ENCODE data around the gene CTLA4.

The CTLA4 gene

DNA sequence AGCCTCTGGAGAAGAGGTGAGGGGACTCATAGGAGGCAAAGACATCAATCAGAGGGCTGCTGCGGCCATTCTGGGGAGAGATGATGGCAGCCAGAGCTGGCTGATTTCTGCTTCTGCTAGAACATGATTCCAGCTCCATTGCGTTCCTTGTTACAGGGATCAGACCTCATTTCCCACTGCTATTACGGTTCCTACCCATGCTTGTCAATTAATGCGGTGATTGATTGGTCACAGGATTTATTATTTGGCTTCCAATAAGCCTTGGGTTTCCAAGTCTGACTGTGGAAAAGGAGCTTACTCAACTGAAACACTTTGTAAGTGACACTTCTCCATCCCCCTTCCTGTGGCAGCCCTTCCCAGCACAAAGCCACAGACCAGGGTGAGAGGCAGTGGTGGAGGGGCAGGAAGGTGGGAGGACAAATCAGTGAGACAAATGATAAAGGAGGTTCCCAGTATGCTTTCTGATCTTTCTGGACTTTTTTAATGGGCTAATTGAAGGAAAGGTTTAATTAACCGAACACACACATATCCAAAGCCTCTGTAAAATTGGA lies 26.8 kb upstream of the CTLA4 start:
- in situ Hi-C loops (cut with MboI; ENCODE audit: low sequenced_read_pairs, unreplicated experiment), result no loop called here
- DNase-seq (ENCODE audit: low spot score), result no peak

GRCh38 chr2:203841654-203842053 lies 25.9 kb upstream of the CTLA4 start:
- TF ChIP-seq, protein P1, sequence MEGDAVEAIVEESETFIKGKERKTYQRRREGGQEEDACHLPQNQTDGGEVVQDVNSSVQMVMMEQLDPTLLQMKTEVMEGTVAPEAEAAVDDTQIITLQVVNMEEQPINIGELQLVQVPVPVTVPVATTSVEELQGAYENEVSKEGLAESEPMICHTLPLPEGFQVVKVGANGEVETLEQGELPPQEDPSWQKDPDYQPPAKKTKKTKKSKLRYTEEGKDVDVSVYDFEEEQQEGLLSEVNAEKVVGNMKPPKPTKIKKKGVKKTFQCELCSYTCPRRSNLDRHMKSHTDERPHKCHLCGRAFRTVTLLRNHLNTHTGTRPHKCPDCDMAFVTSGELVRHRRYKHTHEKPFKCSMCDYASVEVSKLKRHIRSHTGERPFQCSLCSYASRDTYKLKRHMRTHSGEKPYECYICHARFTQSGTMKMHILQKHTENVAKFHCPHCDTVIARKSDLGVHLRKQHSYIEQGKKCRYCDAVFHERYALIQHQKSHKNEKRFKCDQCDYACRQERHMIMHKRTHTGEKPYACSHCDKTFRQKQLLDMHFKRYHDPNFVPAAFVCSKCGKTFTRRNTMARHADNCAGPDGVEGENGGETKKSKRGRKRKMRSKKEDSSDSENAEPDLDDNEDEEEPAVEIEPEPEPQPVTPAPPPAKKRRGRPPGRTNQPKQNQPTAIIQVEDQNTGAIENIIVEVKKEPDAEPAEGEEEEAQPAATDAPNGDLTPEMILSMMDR (IDR thresholded peaks at IDR 0.05; ENCODE audit: borderline replicate concordance, control extremely low read depth, extremely low read depth, insufficient read depth, missing control alignments), result no peak
- no peak for DNase-seq (ENCODE audit: low spot score)
- in situ Hi-C loops (cut with MboI; ENCODE audit: low sequenced_read_pairs, unreplicated experiment), result no loop called here

More for the DNA sequence above, 26.8 kb upstream of the CTLA4 start:
- TF ChIP-seq, protein P1 (IDR thresholded peaks at IDR 0.05; ENCODE audit: borderline replicate concordance, control extremely low read depth, extremely low read depth, insufficient read depth, missing control alignments), result no peak

DNA sequence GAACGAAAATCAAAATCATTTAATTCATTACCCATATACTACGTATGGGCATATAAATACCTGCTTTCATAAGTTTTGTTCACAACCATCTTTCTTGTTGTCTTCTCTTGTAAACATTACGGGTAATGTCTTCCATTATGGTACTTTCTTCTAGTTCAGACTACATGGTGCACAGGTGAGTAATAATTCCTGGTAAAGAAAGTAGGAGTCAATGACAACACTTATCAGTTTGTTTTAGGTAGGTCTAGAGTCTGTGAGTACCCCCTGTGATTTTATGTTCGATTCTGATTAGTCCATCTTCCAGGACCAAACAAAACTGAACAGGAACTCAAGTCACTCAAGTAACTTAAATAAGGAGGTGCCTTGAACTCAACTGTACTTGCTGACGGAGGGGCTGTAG lies 25.2 kb upstream of the CTLA4 start:
- no peak for DNase-seq (ENCODE audit: low spot score)
- in situ Hi-C loops (cut with MboI; ENCODE audit: low sequenced_read_pairs, unreplicated experiment), result no loop called here
- TF ChIP-seq, protein P1 (IDR thresholded peaks at IDR 0.05; ENCODE audit: borderline replicate concordance, control extremely low read depth, extremely low read depth, insufficient read depth, missing control alignments), result no peak

- in situ Hi-C loops (cut with MboI; ENCODE audit: low sequenced_read_pairs, unreplicated experiment), result no loop called here
- DNase-seq (ENCODE audit: low spot score), result no peak
- TF ChIP-seq, protein P1 (IDR thresholded peaks at IDR 0.05; ENCODE audit: borderline replicate concordance, control extremely low read depth, extremely low read depth, insufficient read depth, missing control alignments), result no peak
These were observed 21.0 kb upstream of the CTLA4 start for GRCh38 chr2:203846490-203847105.

DNA sequence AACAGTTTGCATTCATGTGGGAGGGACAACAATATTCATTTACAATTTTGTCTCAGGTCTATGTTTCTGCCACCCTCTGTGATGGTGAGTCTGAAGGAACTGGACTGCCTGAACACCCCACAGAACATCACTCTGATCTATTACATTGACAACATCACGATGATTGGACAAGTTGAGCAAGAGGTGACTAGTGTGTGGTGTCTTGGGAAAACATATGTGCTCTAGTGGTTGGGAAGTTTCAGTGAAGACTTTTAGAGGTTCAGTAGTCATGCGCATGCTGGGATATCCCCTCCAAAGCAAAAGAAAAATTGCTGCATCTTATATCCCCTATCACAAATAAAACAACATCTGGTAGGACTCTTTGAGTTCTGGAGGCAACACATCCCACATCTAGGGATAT lies 18.6 kb upstream of the CTLA4 start:
- TF ChIP-seq, protein P1 (IDR thresholded peaks at IDR 0.05; ENCODE audit: borderline replicate concordance, control extremely low read depth, extremely low read depth, insufficient read depth, missing control alignments), result no peak
- DNase-seq (ENCODE audit: low spot score), result no peak
- in situ Hi-C loops (cut with MboI; ENCODE audit: low sequenced_read_pairs, unreplicated experiment), result no loop called here

- DNase-seq (ENCODE audit: low spot score), result no peak
- in situ Hi-C loops (cut with MboI; ENCODE audit: low sequenced_read_pairs, unreplicated experiment), result no loop called here
- TF ChIP-seq, protein P1 (IDR thresholded peaks at IDR 0.05; ENCODE audit: borderline replicate concordance, control extremely low read depth, extremely low read depth, insufficient read depth, missing control alignments), result no peak
These were observed 14.8 kb upstream of the CTLA4 start for GRCh38 chr2:203852760-203853159.
